ELR (cell line): ENCODE results near the gene HOPX.
"Not testable (repeated sequence)": the region's sequence is repeated elsewhere in the genome, so short reads cannot be mapped to it uniquely, and the experiment has no call there.

Experiments
- DNase-seq: peaks from one replicate; pipeline ENCODE4 v3.0.0-alpha.2; 2015; ENCODE audit warnings: low read depth

The HOPX gene

GRCh38 chr4:56688094-56688647 lies 7.1 kb upstream of the HOPX start:
- no peak for DNase-seq

GRCh38 chr4:56686537-56687231 lies 5.6 kb upstream of the HOPX start:
- DNase-seq = no peak

GRCh38 chr4:56684320-56685050 lies 3.4 kb upstream of the HOPX start:
- DNase-seq = peak; percentile 50

GRCh38 chr4:56683455-56683854 lies 2.4 kb upstream of the HOPX start:
- DNase-seq = no peak

- no peak for DNase-seq
Measured at GRCh38 chr4:56681853-56682525, 893 bp upstream of the HOPX start.

- DNase-seq = no peak
Measured at GRCh38 chr4:56680266-56680665, 830 bp downstream of the HOPX start.

- no peak for DNase-seq
Measured at GRCh38 chr4:56677711-56678110, 3.4 kb downstream of the HOPX start.

- DNase-seq = peak; percentile 17
Measured at GRCh38 chr4:56674984-56675383, 6.1 kb downstream of the HOPX start.

GRCh38 chr4:56671860-56672259 lies 9.2 kb downstream of the HOPX start:
- DNase-seq = no peak

- DNase-seq = no peak
Measured at GRCh38 chr4:56671373-56671772, 9.7 kb downstream of the HOPX start.

GRCh38 chr4:56668267-56668666 lies 12.8 kb downstream of the HOPX start:
- peak; percentile 39 for DNase-seq

GRCh38 chr4:56667396-56667795 lies 13.7 kb downstream of the HOPX start:
- DNase-seq = not testable (repeated sequence)

- DNase-seq = peak; percentile 25
Measured at GRCh38 chr4:56666279-56666678, 14.8 kb downstream of the HOPX start.

GRCh38 chr4:56665781-56666180 lies 15.3 kb downstream of the HOPX start:
- DNase-seq = no peak

GRCh38 chr4:56662782-56663468 lies 18.2 kb downstream of the HOPX start:
- no peak for DNase-seq

- DNase-seq = no peak
Measured at GRCh38 chr4:56659946-56660345, 21.1 kb downstream of the HOPX start.

GRCh38 chr4:56658528-56658927 lies 22.6 kb downstream of the HOPX start:
- DNase-seq = peak; percentile 29

- no peak for DNase-seq
Measured at GRCh38 chr4:56657818-56658217, 23.3 kb downstream of the HOPX start.

GRCh38 chr4:56657128-56657527 lies 24.0 kb downstream of the HOPX start:
- DNase-seq = no peak

GRCh38 chr4:56656346-56656643 lies 24.8 kb downstream of the HOPX start:
- peak; percentile 40 for DNase-seq

- DNase-seq = peak; percentile 35
Measured at GRCh38 chr4:56655627-56656345, 25.3 kb downstream of the HOPX start.

- peak; percentile 53 for DNase-seq
Measured at GRCh38 chr4:56655209-56655626, 25.9 kb downstream of the HOPX start.
